Measurements from ENCODE around the gene MED27.

The MED27 gene

DNA sequence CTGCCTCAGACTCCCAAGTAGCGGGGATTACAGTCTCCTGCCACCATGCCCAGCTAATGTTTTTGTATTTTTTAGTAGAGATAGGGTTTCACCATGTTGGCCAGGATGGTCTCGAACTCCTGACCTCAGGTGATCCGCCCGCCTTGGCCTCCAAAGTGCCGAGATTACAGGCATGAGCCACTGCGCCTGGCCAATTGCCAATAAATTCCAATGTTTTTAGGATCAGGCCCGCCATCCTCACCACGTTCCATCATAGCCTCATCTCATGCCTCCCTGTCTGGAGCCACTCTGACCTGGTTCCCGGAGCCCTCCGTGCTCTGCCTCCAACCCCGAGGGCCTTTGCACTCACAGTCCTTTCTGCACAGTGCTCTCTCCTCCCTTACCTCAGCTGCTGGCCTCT, 268.3 kb downstream of the MED27 start:
- no peak for DNase-seq (ENCODE audit: low read depth, low spot score)

DNA sequence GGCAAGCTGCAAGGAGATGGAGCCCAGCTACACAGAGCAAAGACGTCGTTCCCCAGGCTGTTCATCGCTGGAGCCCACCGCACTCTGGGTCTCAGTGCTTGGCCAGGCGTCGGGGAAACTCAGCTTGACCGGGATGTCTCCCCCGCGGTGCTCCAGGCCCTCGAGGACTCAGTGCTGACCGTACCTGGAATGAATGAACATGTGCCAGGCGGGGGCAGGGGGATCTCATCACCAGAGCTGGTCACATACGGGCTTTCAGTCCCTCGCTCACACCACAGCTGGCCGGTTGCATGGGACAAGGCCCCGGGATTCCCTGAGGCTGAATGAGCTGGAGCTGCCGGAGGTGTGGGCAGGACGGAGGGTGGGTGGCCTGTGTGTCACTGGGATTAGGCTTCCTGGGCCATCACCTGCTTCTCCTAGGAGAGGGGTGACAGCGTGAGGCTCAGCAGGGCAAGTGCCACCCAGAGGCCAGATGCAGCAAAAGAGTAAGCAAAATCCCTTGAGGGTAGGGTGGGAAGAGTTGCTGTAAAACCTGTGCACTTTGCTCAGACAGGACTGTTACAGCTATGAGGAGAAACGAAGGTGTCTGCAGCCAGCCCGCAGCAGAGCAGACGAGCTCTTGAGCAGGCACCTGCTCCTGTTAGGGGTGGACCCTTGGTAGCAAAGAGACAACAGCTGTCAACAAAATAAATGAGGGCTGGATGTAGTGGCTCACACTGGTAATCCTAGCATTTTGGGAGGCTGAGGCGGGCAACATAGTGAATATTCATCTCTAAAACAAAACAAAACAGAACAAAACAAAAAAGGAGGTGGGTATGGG, 269.1 kb downstream of the MED27 start:
- DNase-seq (ENCODE audit: low read depth, low spot score) = no peak

Data from astrocyte of the hippocampus (primary cell).